Myocyte (in vitro differentiated cells): ENCODE measurements around the gene VASN. TPM values are rescaled to one million over a fixed set of nuclear protein-coding genes. Genes with fewer than 3 reads are reported as not detected.
A peak's percentile ranks its signal among the peaks of the same experiment; 100 is the strongest.

ENCODE experiments used
- DNase-seq: peaks from one replicate; pipeline ENCODE4 v3.0.0-alpha.2; 2012; ENCODE audit warnings: low read depth
- total RNA-seq: library from RNA; depleted of rRNA; stranded (reverse); fragments of >200 nt; gene quantifications from 2 replicates; pipeline ENCODE4 v1.2.3, GENCODE V29; 2014

Gene VASN
- total RNA-seq, 1 donor from 2014 or later: 7.5 TPM

GRCh38 chr16:4401094-4401501 is 29.4 kb downstream of the VASN start:
- DNase-seq: no peak

GRCh38 chr16:4401510-4401909 is 29.9 kb downstream of the VASN start:
- DNase-seq: no peak

- peak; percentile 77 for DNase-seq
Measured at GRCh38 chr16:4402439-4403132, 30.9 kb downstream of the VASN start.

GRCh38 chr16:4403133-4403949 is 31.7 kb downstream of the VASN start:
- no peak for DNase-seq

GRCh38 chr16:4404247-4404966 is 32.8 kb downstream of the VASN start:
- DNase-seq: peak; percentile 41

- no peak for DNase-seq
Measured at GRCh38 chr16:4404967-4405696, 33.5 kb downstream of the VASN start.

- DNase-seq: peak; percentile 89
Measured at GRCh38 chr16:4407543-4408322, 36.1 kb downstream of the VASN start.

- no peak for DNase-seq
Measured at GRCh38 chr16:4408323-4408690, 36.7 kb downstream of the VASN start.

GRCh38 chr16:4409081-4409932 is 37.7 kb downstream of the VASN start:
- peak; percentile 99 for DNase-seq

- DNase-seq: peak; percentile 98
Measured at GRCh38 chr16:4410335-4411075, 38.9 kb downstream of the VASN start.

GRCh38 chr16:4411684-4412083 is 40.0 kb downstream of the VASN start:
- peak; percentile 87 for DNase-seq

GRCh38 chr16:4412159-4412558 is 40.5 kb downstream of the VASN start:
- no peak for DNase-seq

GRCh38 chr16:4412854-4413253 is 41.2 kb downstream of the VASN start:
- DNase-seq: peak; percentile 57

GRCh38 chr16:4414187-4414917 is 42.7 kb downstream of the VASN start:
- DNase-seq: peak; percentile 30

GRCh38 chr16:4415538-4416199 is 44.0 kb downstream of the VASN start:
- peak; percentile 57 for DNase-seq

GRCh38 chr16:4416200-4417032 is 44.8 kb downstream of the VASN start, which contains the start of gene CORO7:
CORO7 (minus strand) TSS chr16:4416596; CDS start chr16:4416518, 78 bp downstream.
- peak; percentile 96 for DNase-seq
